ENCODE data around the gene C3. TPM values are rescaled to one million over a fixed set of nuclear protein-coding genes. Genes with fewer than 3 reads are reported as not detected.

Gene C3
- total RNA-seq = under 0.01 and 0.57 TPM in 2 replicates

DNA sequence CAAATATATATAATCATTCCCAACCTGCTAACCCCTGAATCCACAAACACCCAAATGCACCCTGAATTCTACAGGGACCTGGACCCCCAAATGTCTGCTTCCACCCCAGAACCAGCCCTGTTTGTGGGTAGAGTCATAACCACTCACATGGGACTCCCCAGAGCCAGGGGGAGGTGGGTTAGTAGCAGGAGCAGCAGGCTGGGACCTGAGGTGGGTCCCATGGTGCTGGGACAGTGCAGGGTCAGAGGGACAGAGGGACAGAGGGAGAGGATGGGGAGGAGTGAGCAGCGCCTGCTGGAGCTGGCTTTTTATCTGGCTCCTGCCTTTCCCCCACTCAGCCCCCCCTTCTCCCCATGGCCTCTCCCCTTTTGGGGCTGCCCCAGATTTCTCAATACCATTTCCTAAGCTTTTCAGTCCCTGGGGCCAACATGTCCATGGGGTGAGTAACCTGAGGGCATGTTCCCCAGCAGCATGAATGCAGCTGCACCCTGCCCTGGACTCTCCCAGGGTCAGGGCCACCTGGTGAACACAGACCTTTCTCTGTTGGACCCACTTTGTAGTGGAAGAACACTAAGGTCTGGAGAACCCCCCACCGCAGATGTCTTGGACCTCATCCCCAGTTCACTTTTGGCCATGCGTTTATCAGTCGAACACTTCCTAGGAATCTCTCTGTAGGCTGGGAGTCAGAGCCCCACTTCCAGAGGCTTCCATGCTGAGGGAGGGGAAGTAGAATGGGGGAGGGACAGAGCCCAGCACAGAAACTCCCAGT, at the start of gene C3:
Gene C3 (minus strand): TSS at position 282 of the 769 bp plus-strand sequence. CDS start 61 bp downstream, at position 221.

DNA sequence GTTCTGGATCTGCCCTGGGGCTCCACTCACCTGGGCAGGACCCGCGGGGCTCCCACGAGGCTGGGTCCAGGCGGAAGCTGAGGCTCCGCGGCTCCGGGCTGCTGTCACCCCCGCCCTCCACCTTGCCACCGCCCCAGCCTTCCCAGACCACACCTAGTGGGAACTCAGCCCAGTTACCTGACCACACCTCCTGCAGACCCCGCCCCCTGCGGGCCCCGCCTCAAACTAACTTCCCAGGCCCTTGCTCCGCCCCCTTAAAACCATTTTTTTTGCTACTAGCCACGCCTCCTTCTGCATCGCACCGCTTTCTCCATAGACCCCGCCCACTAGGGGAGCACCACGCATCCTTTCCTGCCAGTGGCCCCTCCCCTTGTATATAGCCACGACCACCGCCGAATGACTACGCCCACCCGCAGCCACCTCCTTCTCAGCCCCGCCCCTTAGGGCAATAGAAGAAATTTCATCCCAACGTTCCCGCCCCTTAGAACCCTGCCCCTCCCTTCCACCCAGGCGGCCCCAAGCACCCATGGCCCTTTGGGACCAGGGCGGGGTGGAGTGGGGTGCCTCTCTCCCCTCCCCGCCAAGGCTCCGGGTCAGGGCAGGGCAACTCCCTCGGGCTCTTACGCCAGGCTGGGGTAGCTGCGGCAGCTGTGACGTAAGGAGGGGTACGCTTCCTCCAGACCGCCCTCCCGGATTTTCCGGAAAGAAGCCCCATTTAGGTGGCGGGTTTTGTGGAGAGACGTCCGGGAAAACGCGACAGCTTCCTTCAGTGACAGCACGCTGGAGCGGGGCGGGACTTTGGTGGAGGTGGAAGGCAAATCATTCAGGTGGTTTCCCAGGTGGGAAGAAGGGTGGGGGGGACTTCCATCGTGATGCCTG, 47.1 kb upstream of the C3 start, which contains the start of gene SH2D3A:
Gene SH2D3A (minus strand): TSS at position 79 of the 879 bp plus-strand sequence. CDS start 3,687 bp downstream, outside the sequence.

DNA sequence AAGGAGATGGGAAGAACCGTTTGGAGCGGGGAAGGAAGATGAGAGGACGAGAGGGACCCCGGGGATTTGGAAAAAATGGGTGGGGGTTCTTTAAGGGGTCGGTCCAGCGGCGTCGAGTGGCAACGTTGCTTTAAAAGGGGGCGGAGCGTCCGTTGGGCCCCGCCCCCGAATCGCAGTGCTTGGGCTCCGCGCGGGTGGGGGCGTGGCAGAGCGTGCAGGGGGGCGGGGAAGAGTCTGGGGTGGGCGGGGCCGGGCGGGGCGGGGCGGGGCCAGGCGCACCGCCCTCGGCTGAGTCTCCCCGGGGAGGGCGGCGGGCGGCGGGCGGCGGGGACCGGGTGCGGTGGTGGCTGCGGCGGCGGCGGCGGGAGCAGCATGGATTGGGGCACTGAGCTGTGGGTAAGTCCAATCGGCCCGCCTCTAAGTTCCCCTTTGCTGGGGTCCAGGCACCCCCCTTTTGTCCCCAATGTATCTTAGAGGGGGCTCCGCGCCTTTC, 19.0 kb upstream of the C3 start, which contains the start of gene TRIP10:
Gene TRIP10 (plus strand): TSS at position 291 of the 493 bp plus-strand sequence. CDS start 82 bp downstream, at position 373.

DNA sequence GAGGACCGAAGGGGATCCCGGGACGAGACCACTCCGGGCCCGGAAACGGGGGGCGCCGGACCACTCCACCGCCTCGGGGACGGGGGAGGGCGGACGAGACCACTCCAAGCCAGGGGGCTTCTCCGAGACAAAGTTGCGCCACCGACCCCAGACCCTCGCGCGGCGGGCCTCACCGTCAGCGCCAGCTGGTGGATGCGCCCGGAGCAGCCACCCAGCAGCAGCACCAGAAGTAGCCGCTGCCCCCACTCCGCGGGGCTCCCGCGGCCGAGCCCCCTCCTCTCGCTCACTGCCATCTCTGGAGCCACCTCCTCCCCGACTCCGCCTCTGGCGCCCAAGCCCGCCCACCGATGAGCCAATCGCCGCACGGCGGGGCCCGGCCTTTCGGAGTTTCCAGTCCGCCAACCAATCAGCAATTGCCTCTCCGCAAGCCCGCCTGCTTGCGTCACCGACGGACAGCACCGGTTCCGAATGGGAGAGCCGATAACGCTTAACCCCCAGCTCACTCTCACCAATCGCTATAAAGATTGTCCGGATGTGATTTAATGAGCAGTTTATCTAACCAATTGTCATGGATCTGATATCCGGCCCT, 16.9 kb upstream of the C3 start, which contains the start of gene GPR108:
Gene GPR108 (minus strand): TSS at position 297 of the 589 bp plus-strand sequence. CDS start 4 bp downstream, at position 293.

Other genes starting within 250 kb of the C3 start
- not detected in 2 replicates for gene DENND1C, start 238.9 kb downstream of the C3 start, total RNA-seq
- not detected in 2 replicates for gene TUBB4A, start 218.3 kb downstream of the C3 start, total RNA-seq
- gene TNFSF9, start 189.6 kb downstream of the C3 start, total RNA-seq = 0.65 and 1.1 TPM in 2 replicates
- not detected in 2 replicates for gene CD70, start 129.5 kb downstream of the C3 start, total RNA-seq
- not detected in 2 replicates for gene TNFSF14, start 50.5 kb downstream of the C3 start, total RNA-seq
- 42.7 and 50.6 TPM in 2 replicates for gene GPR108, start 16.9 kb upstream of the C3 start, total RNA-seq
- 50.4 and 66.3 TPM in 2 replicates for gene TRIP10, start 19.0 kb upstream of the C3 start, total RNA-seq
- gene SH2D3A, start 46.8 kb upstream of the C3 start, total RNA-seq = 0.29 and 2.9 TPM in 2 replicates
- not detected in 2 replicates for gene VAV1, start 52.1 kb upstream of the C3 start, total RNA-seq
- not detected in 2 replicates for gene ADGRE1, start 166.9 kb upstream of the C3 start, total RNA-seq

Measured in vein endothelial cell (primary cell).